ENCODE results near the gene SLC1A3. TPM values are rescaled to one million over a fixed set of nuclear protein-coding genes. Genes with fewer than 3 reads are reported as not detected.

SLC1A3 gene
- polyA plus RNA-seq, 3 donors = 10.0 to 89.3 (median 22.9) TPM

DNA sequence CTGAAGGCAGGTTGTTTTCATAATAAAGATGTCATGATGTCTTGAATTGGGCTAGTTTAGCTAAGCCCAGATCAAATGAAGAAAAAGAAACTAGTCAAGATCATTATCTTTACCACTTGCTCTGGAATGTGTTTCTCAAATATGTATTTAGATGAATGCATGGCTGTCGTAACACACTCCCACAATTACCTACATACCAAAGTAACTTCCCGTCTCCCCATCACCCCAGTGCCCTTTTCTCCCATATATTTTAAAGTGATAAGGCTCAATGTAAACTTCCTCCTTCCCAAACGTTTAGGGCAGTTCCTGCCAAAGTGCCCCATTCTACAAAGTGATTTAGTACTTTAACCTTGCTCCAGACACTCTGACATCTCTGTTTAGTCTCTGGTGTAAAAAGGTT lies 61.4 kb downstream of the SLC1A3 start:
- H3K27ac ChIP-seq (ENCODE audit: low read depth, low read length) = no peak overlapping the region
- WGBS, 3 donors = 33 to 41% (median 39%) methylated on average over 3 of the region's 3 CpGs

DNA sequence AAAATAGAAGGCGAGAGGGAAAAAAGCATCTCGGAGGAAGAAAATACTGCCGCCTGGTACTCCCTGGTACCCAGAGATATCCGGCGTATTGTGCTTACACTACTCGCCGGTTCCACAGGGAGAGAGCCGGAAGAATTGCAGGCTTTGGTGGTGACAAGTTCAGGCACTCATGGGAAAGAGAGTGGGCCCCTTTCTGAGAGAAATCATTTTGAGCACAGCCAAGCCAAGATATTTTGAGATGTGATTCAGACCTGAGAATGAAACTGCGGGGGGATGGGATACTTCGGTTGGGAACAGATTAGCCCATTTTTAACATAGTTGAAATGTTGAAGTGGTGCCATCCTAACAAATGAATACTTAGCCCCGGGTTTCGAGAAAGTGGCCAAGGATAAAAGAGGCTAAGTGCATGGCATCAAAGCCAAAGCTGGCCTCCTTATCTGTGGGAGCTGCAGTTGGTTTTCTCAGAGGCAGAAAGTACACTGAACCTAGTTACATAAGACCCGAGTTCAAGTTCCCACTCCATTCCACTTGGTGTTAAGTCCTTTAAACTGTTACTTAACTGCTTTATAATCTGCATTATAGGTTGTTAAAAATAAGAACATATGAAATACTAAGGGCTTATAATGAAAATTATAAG lies 62.7 kb downstream of the SLC1A3 start:
- no peak overlapping the region for H3K27ac ChIP-seq (ENCODE audit: low read depth, low read length)
- 92 to 93% (median 92%) methylated on average over 13 of the region's 13 CpGs for WGBS, 3 donors

DNA sequence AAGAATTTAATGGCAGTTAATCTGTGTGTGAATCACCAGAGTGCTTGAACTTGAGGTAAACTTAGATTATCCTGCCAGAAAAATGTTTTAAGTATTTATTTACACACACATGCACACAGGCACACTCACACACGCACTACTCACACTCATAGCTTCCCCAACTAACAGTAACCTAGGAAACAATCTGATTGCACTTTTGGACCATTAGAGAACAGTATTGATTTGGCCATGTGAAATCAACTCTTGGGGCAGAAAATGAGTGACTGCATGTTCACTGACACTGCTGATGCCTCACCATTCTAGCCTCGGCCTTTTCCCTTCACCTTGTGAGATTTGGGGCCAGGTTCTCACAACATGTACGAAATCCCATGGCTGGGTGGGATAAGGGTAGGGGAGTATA lies 64.1 kb downstream of the SLC1A3 start:
- 76 to 86% (median 82%) methylated on average over 3 of the region's 3 CpGs for WGBS, 3 donors
- no peak overlapping the region for H3K27ac ChIP-seq (ENCODE audit: low read depth, low read length)

DNA sequence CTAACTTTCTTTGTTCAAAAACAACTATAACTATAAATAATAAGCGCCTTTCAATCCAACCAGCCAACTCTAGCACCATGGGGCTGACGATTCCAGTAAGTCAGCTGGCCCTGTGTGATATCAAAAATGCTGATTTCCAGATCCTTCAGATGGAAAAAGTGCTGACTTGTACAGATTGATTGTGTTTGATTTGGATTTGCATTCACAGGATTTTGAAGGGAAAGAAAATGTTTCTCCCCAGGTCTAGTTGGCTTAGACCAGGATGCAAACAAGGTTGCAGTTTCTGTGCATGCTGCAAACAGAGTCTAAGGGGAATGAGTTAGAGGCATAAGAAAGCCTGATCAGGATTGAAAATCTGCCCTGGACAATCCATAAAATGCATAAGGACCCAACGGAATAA lies 68.9 kb downstream of the SLC1A3 start:
- 75 to 91% (median 80%) methylated on average over 3 of the region's 3 CpGs for WGBS, 3 donors
- no peak overlapping the region for H3K27ac ChIP-seq (ENCODE audit: low read depth, low read length)

DNA sequence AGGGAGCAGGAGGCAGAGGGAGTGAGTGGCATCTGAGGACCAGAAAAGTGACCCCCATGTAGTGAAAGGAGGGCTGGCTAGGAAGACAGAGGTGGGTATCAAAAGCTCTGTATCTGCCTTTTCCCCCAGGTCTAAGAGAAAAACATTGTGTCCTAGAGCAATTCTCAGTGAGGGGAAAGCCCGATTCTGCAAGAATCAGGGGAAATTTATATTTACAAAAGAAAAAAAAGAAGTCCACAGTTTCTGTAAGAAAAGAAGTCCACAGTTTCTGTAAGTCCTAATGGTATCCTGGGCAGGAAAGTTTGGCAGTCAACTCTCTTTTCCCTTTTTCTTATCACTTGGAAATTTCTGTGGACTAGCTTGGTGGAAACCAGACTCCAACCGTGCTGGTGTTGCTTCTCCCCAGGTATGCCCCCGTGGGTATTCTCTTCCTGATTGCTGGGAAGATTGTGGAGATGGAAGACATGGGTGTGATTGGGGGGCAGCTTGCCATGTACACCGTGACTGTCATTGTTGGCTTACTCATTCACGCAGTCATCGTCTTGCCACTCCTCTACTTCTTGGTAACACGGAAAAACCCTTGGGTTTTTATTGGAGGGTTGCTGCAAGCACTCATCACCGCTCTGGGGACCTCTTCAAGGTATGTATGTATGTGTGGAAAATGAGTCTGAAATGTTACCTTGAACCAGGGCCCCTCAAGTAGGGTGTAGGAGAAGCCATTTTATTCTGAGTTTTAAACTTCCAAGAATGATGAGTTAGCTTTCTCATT lies 73.0 kb downstream of the SLC1A3 start:
- no peak overlapping the region for H3K27ac ChIP-seq (ENCODE audit: low read depth, low read length)
- WGBS, 3 donors = 85 to 87% (median 85%) methylated on average over 8 of the region's 8 CpGs

DNA sequence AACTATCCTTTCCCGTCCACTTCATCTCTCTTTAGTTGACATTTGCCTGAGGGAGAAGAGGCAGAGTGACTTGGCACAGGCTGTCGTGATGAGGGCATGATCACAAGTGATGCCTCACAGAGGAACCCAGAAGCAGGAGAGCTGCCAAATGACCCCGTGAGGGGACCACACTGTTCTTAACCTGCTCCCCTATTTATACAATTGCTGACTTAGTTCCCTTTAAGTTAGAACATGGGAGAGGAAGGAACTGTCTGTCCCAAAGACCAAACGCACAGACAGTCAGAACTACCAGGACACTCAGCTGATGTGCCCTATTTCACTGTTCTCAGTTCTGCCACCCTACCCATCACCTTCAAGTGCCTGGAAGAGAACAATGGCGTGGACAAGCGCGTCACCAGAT lies 73.7 kb downstream of the SLC1A3 start:
- H3K27ac ChIP-seq (ENCODE audit: low read depth, low read length) = no peak overlapping the region
- WGBS, 3 donors = 71 to 89% (median 75%) methylated on average over 7 of the region's 7 CpGs

DNA sequence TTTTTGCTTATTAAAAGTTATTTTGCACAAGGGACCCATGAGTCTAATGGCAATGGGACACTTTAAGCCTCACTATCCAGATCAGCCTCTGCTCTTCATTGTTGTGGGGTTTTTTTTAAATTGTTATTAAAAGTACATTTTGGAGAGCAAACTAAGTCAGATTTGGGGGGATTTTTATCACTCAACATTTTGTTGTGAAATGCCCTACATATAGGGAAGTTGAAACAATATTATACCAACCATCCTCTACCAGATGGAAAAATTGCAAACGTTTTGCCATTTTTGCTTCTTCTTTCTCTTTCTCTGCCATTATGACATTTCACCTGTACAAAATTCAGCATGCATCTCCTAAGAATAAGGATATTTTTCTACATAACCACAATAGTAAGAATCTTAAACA lies 75.3 kb downstream of the SLC1A3 start:
- 33 to 53% (median 46%) methylated on average over 1 of the region's 1 CpG for WGBS, 3 donors
- H3K27ac ChIP-seq (ENCODE audit: low read depth, low read length) = no peak overlapping the region

DNA sequence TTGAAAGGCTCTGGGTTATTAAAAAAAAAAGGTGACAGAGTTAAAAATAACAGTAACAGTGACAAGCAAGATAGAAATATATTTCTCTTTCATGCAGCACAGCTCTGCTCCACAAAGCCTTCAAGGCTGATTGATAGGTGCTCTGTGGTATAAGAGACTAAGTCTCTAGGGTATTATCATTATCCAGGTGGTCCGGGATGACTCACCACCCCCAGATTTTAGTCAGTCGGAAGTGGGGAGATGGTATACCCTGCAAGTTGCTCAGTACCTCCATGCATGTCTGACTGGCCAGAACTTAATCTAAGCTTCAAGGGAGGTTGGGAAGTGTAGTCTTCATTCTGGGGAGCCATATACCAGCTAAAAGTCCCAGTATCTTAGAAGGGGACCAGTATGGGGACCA lies 76.1 kb downstream of the SLC1A3 start:
- no peak overlapping the region for H3K27ac ChIP-seq (ENCODE audit: low read depth, low read length)
- WGBS, 3 donors = 68 to 96% (median 90%) methylated on average over 2 of the region's 2 CpGs

DNA sequence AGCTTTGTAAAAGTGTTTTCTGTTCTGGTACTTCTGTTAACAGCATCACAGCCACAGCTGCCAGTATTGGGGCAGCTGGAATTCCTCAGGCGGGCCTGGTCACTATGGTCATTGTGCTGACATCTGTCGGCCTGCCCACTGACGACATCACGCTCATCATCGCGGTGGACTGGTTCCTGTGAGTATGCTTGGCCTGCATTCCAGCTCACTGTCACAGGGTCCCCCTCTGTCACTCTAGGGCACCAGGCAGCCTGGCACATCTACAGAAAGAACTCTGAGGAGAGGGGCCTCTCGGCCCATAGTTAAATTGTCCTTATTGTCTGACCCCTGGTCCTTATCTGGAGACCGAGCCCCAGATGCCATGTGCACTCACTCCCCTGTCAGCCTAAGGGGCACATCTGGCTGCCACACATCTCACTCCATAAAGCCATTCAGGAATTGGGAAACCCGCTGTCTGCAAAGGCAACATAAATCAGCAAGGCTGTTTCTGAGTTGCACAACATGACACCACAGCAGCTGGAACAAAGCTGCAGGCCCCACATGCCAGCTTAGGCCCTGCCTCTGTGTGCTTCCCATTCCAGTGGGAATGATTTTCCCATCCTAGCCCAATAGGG lies 77.5 kb downstream of the SLC1A3 start:
- no peak overlapping the region for H3K27ac ChIP-seq (ENCODE audit: low read depth, low read length)
- WGBS, 3 donors = 59 to 88% (median 62%) methylated on average over 9 of the region's 9 CpGs

DNA sequence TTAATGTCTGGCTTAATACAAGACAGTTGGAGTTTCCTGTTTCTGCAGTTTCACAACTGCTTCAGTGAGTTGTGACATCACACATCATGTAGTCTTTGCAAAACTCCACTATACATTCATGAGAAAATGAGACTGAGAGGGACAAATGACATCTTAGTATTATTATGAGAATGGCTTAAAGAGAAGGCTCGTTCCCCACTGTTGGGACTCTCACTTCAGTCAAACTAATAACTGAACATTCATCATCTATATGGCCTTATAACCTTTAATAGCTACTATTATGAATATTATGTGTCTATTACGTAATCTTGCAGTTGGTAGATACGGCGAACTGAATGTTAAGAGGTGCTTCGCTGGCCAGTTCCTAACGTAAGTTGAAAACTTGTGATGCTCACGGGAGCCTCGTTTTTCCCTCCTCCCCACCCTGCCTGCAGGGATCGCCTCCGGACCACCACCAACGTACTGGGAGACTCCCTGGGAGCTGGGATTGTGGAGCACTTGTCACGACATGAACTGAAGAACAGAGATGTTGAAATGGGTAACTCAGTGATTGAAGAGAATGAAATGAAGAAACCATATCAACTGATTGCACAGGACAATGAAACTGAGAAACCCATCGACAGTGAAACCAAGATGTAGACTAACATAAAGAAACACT lies 79.4 kb downstream of the SLC1A3 start:
- no peak overlapping the region for H3K27ac ChIP-seq (ENCODE audit: low read depth, low read length)
- WGBS, 3 donors = 51 to 77% (median 65%) methylated on average over 13 of the region's 13 CpGs

DNA sequence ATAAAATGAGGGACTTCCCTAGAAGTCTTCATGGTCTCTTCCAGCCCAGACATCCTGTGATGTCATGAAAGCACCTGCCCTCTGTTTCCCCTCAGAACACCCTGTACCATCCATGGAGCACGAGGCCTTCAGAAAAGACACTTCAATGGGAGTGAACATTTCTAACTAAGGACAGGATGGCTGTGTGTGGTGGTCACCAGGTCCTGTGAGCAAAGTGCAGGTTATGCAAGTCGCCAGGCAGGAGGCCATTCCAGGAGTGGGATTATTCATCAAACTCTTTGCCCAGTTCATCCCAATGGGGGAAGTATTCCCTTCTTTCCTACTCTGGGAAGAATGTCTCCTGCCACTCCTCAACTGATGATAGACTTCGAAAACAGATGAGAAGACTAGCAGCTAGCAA lies 80.5 kb downstream of the SLC1A3 start:
- WGBS, 3 donors = 79 to 91% (median 87%) methylated on average over 3 of the region's 3 CpGs
- H3K27ac ChIP-seq (ENCODE audit: low read depth, low read length) = no peak overlapping the region

DNA sequence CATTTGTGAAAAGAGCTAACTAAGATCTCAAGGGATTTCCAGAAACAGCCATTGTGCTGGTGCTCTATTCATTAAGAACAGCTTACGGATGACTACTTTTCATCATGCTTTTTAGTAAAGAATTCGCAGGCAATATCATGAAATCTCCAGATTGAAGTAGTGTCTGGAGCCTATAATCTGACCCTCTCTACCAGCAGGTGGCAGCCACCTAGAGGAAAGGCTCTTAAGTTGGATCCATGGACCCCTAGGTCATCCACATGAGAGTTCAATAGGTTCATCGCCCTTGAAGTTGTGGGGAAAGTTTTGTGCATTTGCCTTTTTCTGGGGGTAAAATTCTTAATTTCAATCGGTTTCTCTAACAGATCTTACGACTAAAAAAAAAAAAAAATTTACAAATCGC lies 82.3 kb downstream of the SLC1A3 start:
- H3K27ac ChIP-seq (ENCODE audit: low read depth, low read length) = no peak overlapping the region
- 85 to 95% (median 95%) methylated on average over 6 of the region's 6 CpGs for WGBS, 3 donors

DNA sequence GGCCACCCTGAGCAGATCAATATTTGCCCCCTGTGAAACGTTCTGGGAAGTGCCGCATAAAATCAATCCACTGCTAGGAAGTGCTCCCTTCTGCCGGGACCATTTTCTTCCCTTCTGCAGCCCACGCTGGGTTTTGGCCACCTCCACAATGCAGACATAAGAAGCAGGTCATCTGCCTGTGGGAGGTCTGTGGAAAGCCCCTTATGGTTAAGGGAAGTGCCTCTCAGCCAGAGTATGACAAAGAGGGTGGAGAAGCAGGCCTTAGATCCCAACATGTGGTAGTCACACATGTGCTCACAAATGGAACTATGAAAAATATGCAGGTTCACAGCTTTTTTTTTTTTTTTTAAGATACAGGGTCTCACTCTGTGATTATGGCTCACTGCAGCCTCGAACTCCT lies 82.8 kb downstream of the SLC1A3 start:
- 69 to 77% (median 74%) methylated on average over 5 of the region's 5 CpGs for WGBS, 3 donors
- no peak overlapping the region for H3K27ac ChIP-seq (ENCODE audit: low read depth, low read length)

DNA sequence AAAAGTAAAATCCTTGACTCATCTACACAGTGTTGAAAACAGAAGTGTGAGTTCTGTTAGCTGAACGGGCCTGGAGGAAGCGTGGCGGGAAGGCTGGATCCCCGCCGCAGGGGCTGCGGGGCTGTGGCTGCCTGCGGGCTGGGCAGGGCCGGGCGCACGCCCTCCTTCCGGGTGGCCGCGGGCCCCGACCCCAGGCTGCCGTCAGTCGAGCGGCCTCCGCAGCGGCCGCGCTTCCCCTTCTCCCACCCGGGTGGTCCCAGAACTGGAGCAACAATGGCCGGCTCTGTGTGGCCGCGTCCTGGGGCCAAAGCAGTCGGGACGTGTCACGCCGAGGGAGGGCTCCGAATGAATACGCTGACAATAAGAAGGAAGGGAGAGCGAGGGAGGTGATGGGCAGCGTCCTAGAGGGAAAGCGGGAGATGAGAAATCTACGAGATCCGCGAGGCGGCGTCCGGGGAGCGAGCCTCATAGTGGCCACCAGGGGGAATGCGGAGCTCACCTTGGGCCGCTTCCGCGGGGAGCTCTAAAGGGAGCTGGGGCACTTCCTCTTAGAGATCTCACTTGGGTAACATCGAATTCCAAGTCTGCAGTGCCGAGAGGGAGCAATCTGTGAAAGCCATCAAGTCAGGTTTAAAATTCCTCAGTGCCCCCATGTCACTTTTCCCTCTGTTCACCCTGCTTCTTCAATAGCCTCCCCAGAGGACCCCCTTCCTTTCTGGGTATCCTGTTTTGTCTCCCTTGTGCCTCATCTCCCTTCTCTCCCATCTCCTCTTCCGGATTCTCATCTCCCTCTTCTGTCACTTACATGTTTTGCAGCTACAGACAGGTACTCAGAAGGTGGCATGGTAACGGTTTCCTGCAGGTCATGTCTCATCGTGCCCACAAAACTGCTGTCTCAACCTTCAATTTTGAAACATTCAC lies 83.9 kb downstream of the SLC1A3 start:
- WGBS, 3 donors = 3 to 6% (median 4%) methylated on average over 50 of the region's 50 CpGs
- no peak overlapping the region for H3K27ac ChIP-seq (ENCODE audit: low read depth, low read length)

DNA sequence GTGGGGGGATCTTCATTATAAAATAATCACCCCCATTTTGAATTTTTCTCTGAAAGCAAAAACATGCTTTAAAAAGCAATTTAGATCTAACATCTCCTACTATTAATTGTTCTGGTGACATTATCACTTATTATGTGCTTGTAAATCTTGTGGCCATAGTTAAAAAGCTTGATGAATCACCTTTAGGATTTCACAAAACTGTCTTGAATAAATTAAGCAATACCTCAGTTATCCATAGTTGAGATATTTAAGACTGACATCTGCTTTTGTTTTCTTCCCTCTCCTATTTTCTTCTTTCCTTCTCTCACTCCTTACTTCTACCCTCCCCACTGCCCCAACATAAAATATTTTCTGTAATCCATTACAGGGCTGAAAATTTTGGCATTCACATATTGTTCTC lies 84.8 kb downstream of the SLC1A3 start:
- no peak overlapping the region for H3K27ac ChIP-seq (ENCODE audit: low read depth, low read length)

DNA sequence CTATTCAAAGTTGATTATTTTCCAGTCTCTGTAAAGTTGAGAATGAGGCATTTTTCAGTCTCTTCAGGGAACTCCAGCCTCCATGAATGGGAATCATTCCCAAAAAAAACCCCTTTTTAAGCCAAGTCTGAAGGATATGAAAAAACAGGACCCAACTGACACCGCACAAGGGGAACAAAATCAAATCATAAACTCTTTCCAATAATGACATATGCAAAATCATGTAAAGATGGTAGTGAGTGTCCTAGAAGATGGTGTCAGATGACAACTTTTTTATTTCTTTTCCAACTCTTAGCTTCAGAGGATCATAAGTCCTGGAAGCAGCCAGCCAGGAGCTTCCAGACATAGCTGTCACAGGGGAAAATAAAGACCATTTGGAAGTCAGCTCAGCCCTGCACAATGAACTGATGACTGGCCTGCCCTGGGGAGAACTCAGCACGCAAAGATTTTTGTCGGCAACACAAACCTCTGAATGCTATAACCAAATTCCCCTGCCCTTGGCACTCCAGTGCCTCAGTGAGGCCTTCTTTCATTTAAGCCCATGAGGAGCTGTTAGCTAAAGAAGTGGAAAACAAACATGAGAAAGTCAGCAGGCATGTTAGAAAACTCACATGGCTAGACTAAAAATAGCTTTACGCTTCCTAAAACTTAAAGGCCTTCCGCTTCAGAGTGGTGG lies 85.4 kb downstream of the SLC1A3 start:
- WGBS, 3 donors = 45 to 73% (median 53%) methylated on average over 5 of the region's 5 CpGs
- no peak overlapping the region for H3K27ac ChIP-seq (ENCODE audit: low read depth, low read length)

DNA sequence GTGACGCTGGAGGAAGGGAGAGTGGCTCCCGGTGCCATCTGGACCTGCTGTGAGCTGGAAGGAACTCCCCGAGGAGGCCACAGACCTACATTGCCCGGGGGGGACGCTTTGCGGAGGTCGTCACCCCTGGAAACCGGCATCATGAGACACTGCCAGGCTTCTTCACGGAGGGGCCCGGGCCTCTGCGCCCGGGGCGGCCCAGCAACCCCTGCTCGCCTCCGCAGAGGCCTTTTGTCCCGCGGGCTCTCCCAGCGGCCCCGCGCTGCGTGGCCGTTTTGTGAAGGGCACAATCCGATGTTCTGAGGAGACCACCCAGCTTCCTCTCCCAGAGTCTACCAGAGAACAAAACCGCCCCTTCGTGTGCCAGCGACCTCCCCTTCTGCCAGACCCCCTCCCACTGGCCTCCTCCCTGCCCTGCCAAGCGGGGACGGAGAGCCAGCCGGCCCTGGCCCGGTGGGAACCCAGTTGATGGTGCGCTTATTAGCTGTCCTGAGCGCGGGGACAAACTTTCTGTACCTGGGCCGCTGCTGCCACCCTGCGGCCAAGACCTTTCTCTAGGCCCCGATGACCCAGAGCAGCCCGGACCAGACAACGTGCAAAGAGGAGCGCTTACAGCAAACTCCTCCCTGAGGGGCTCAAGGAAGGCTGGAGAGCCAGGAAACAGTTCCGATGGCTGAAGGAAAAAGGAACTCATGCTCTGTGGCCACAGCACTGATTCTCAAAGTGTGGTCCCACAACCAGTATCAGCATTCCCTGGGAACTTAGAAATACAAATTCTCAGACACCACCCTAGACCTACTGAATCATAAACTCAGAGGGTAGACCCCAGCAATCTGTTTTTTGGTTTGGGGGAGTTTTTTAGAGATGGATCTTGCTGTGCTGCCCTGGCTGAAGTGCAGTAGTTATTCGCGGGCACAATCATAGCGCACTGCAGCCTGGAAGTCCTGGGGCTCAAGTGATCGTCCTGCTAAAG lies 86.7 kb downstream of the SLC1A3 start:
- H3K27ac ChIP-seq (ENCODE audit: low read depth, low read length) = no peak overlapping the region
- WGBS, 3 donors = 14 to 22% (median 21%) methylated on average over 44 of the region's 44 CpGs

All from adipose tissue (tissue), 3 donors.